ENCODE measurements around the gene TIMM44.
"Not testable (repeated sequence)": the region's sequence is repeated elsewhere in the genome, so short reads cannot be mapped to it uniquely, and the experiment has no call there.

Gene TIMM44

GRCh38 chr19:7898967-7899366, 44.5 kb downstream of the TIMM44 start:
- no peak for DNase-seq

GRCh38 chr19:7897292-7897691, 46.2 kb downstream of the TIMM44 start:
- no peak for DNase-seq

- DNase-seq, result no peak
Observed at GRCh38 chr19:7895565-7895964, 47.9 kb downstream of the TIMM44 start.

GRCh38 chr19:7894612-7895309, 48.7 kb downstream of the TIMM44 start:
- peak in 1 of 3 experiments; percentile 7 for DNase-seq

- DNase-seq, result not testable (repeated sequence)
Observed at GRCh38 chr19:7893362-7894101, 49.9 kb downstream of the TIMM44 start.

GRCh38 chr19:7888826-7889217, 54.6 kb downstream of the TIMM44 start:
- DNase-seq, result no peak

GRCh38 chr19:7888145-7888825, 55.2 kb downstream of the TIMM44 start, which contains the start of gene LRRC8E:
Gene LRRC8E, plus strand, starts transcription at chr19:7888510. Its CDS starts 7,094 bp downstream, at chr19:7895604.
- DNase-seq, result no peak

- DNase-seq, result no peak
Observed at GRCh38 chr19:7887408-7888144, 55.9 kb downstream of the TIMM44 start.

- no peak for DNase-seq
Observed at GRCh38 chr19:7885818-7886217, 57.6 kb downstream of the TIMM44 start.

GRCh38 chr19:7883796-7884570, 59.5 kb downstream of the TIMM44 start:
- no peak for DNase-seq

- DNase-seq, result peak in 1 of 3 experiments; percentile 21
Observed at GRCh38 chr19:7883105-7883504, 60.4 kb downstream of the TIMM44 start.

- DNase-seq, result no peak
Observed at GRCh38 chr19:7881910-7882309, 61.6 kb downstream of the TIMM44 start.

GRCh38 chr19:7879836-7880235, 63.6 kb downstream of the TIMM44 start:
- DNase-seq, result peak in 1 of 3 experiments; percentile 17

GRCh38 chr19:7879111-7879807, 64.2 kb downstream of the TIMM44 start:
- no peak for DNase-seq

- peak in 1 of 3 experiments; percentile 35 for DNase-seq
Observed at GRCh38 chr19:7877249-7877836, 66.1 kb downstream of the TIMM44 start.

Measured in NCI-H1417 (cell line).